Suprapubic skin (tissue), 4 donors: ENCODE data around the gene TSACC.
"Not testable (repeated sequence)": the region's sequence is repeated elsewhere in the genome, so short reads cannot be mapped to it uniquely, and the experiment has no call there.

ENCODE experiments used
- CTCF ChIP-seq, 2 donors: fragments of 200-600 bp in 1 of 2; fragments of 450-650 bp in 1 of 2; sonication (generic) in 1 of 2; IDR thresholded peaks; one replicate each; pipeline ENCODE4 v1.5.1; 2016 to 2019; ENCODE audit warnings: antibody characterized with exemption in 2 of 2, mild to moderate bottlenecking in 1 of 2, moderate library complexity in 1 of 2
- POLR2A ChIP-seq, 2 donors: fragments of 450-650 bp; IDR thresholded peaks; one replicate each; pipeline ENCODE4 v1.6.1; 2017; ENCODE audit warnings: antibody characterized with exemption in 2 of 2, mild to moderate bottlenecking in 2 of 2, moderate library complexity in 2 of 2
- POLR2AphosphoS5 ChIP-seq, 3 donors: sonication (generic); formaldehyde crosslinking; IDR thresholded peaks; one replicate each; pipeline ENCODE4 v1.6.1; 2017; ENCODE audit warnings: antibody characterized with exemption in 3 of 3

DNA sequence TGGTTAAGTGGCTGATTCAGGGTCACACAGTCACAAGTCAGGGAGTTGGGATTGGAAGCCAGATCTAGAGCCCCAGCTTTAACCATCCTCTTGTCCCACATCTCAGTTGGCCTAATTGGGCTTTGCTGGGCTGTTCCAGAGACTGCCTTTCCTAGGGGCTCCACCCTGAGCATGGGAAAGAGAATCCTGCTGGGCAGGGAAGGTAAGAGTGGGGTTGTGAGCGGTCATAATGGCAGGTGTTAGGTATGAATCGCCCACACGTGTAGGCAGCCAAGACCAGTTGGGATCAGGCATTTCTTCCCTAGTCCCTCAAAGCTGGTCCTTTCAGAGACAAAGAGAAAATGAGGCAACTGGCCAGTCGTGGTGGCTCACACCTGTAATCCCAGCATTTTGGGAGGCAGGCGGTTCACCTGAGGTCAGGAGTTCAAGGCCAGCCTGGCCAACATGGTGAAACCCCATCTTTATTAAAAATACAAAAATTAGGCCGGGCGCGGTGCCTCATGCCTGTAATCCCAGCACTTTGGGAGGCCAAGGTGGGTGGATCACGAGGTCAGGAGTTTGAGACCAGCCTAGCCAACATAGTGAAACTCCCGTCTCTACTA, 31.5 kb downstream of the TSACC start:
- TF ChIP-seq CTCF, POLR2A, POLR2AphosphoS5 (IDR thresholded peaks at IDR 0.05): not testable (repeated sequence)
